Measurements from ENCODE around the gene ABCA8. TPM values are rescaled to one million over a fixed set of nuclear protein-coding genes. Genes with fewer than 3 reads are reported as not detected.

The ABCA8 gene
- total and polyA plus RNA-seq, 2 of the 8 experiments (the other 6 are each of a cell fraction or from before 2014, with no cell fraction given) = not detected

GRCh38 chr17:68927516-68927915 lies 27.7 kb downstream of the ABCA8 start:
- Histone ChIP-seq H2BK12ac (ENCODE audit: low read depth, low read length) (no peak overlapping the region), H2AK5ac (ENCODE audit: low read depth, low read length) (no peak overlapping the region), H3K4me2 (ENCODE audit: insufficient read depth in 1 of 2, low read depth in 2 of 2, low read length in 2 of 2) (no peak overlapping the region), H3K9ac (replicated peaks in 1 of 4; ENCODE audit: extremely low read depth in 1 of 4, low read depth in 3 of 4, low read length in 3 of 4) (no peak overlapping the region), H3K56ac (replicated peaks; ENCODE audit: insufficient read length, low read depth, low read length) (no peak overlapping the region), H3K14ac (ENCODE audit: insufficient read length) (no peak overlapping the region), H3K18ac (ENCODE audit: extremely low read depth, low read length) (no peak overlapping the region), H3K9me3 (ENCODE audit: insufficient read depth in 2 of 2, low read depth in 1 of 2, low read length in 1 of 2) (no peaks in the 10 kb centered on the region), H2AFZ (ENCODE audit: low read length) (no peak overlapping the region), H2BK15ac (ENCODE audit: low read length) (no peak overlapping the region), H4K8ac (ENCODE audit: extremely low read depth, insufficient read depth, low read length) (no peak overlapping the region), H3K4me1 (replicated peaks in 1 of 4; ENCODE audit: control insufficient read depth in 3 of 4, insufficient read depth in 4 of 4, low read length in 3 of 4) (peaks cover 0 to 5% (median 0%) of the 10 kb centered on the region in 4 experiments; a peak in 1 of 7 replicates), H3K27ac (ENCODE audit: low read depth, low read length) (no peak overlapping the region), H3K79me1 (ENCODE audit: low read depth, low read length) (no peaks in the 10 kb centered on the region), H3K23ac (ENCODE audit: insufficient read length) (no peak overlapping the region), H2BK5ac (ENCODE audit: low read depth, low read length) (no peak overlapping the region), H4K20me1 (replicated peaks in 1 of 2; ENCODE audit: control insufficient read depth in 1 of 2, insufficient read depth in 2 of 2, low read length in 2 of 2) (no peaks in the 10 kb centered on the region), H3K4ac (replicated peaks; ENCODE audit: insufficient read length, low read depth, low read length) (no peak overlapping the region), H3K36me3 (ENCODE audit: control insufficient read depth in 2 of 4, insufficient read depth in 4 of 4, low read length in 3 of 4) (no peaks in the 10 kb centered on the region), H3K4me3 (ENCODE audit: extremely low read depth in 1 of 4, insufficient read depth in 2 of 4, low read depth in 3 of 4, low read length in 4 of 4) (no peak overlapping the region), H3K23me2 (ENCODE audit: low read depth, low read length) (no peaks in the 10 kb centered on the region), H2BK120ac (replicated peaks; ENCODE audit: low read depth, low read length) (no peak overlapping the region), H2BK20ac (ENCODE audit: low read length) (no peak overlapping the region), H4K5ac (ENCODE audit: insufficient read length, low read depth, low read length) (no peak overlapping the region), H3K79me2 (ENCODE audit: control insufficient read depth in 1 of 2, insufficient read depth in 2 of 2, low read length in 2 of 2) (no peaks in the 10 kb centered on the region), H4K91ac (replicated peaks; ENCODE audit: insufficient read length, low read length) (no peak overlapping the region), H3K27me3 (replicated peaks in 1 of 4; ENCODE audit: control insufficient read depth in 3 of 4, extremely low read depth in 1 of 4, insufficient read depth in 3 of 4, low read length in 3 of 4) (peaks cover 0 to 1% (median 0%) of the 10 kb centered on the region in 4 experiments; a peak in 1 of 7 replicates)
- WGBS, 2 experiments (ENCODE audit: extremely low coverage in 1 of 2, insufficient coverage in 1 of 2, insufficient read length in 1 of 2, insufficient replicate concordance in 2 of 2, low coverage in 1 of 2, low lambda C conversion rate in 2 of 2, missing lambda C conversion rate in 1 of 2) = 91% methylated on average over 4 of the region's 4 CpGs; no CpG with 5 or more reads in 1 of the 2 experiments
- POLR2A ChIA-PET (ENCODE audit: partially characterized antibody) = no interaction called here
- CTCF ChIA-PET (ENCODE audit: partially characterized antibody) = interaction anchor here (1.0 to 1.1 kb wide), 2 partner anchors 16 to 24 kb away, joined by 3 read pairs; no protein-coding TSS in a partner anchor
- DNase-seq (ENCODE audit: low read depth in 1 of 2, low spot score in 2 of 2) (no peak), FAIRE-seq (no peak)
- TF ChIP-seq RNF2 (IDR thresholded peaks at IDR 0.05; ENCODE audit: borderline replicate concordance, low read depth, low read length, missing control alignments, poor library complexity, severe bottlenecking) (no peak), RBBP5 (IDR thresholded peaks at IDR 0.05; ENCODE audit: borderline replicate concordance, low read depth, low read length) (no peak), PHF8 (conservative IDR thresholded peaks at IDR 0.05; ENCODE audit: low read depth, low read length) (no peak), TAF1 (IDR thresholded peaks at IDR 0.05; ENCODE audit: low read depth, low read length) (no peak), POLR2AphosphoS5 (IDR thresholded peaks at IDR 0.05; ENCODE audit: low read depth, low read length) (no peak), ASH2L (IDR thresholded peaks at IDR 0.05; ENCODE audit: low read length) (no peak), GTF2F1 (IDR thresholded peaks at IDR 0.05; ENCODE audit: borderline replicate concordance, low read depth, low read length) (no peak), SP2 (IDR thresholded peaks at IDR 0.05; ENCODE audit: low read length) (no peak), SIRT6 (IDR thresholded peaks at IDR 0.05; ENCODE audit: low read length) (no peak), CBX5 (IDR thresholded peaks at IDR 0.05; ENCODE audit: low read depth, low read length) (no peak), CEBPB (IDR thresholded peaks at IDR 0.05; ENCODE audit: low read depth, low read length) (no peak)
